SK-N-SH (cell line): Measurements from ENCODE around the gene KCTD5. TPM values are rescaled to one million over a fixed set of nuclear protein-coding genes. Genes with fewer than 3 reads are reported as not detected.

Experiments used
- CTCF ChIA-PET: fragments of 300-600, 350-600 bp; formaldehyde crosslinking; extraction: SDS; loops from one replicate; lab custom pipeline; 2021; lab: Yijun Ruan, JAX
- POLR2A ChIA-PET: fragments of 350-600 bp; sonication (Branson Sonifier 250); formaldehyde crosslinking; extraction: SDS; loops from one replicate; lab custom pipeline; 2020; ENCODE audit warnings: antibody characterized with exemption, inconsistent platforms; lab: Yijun Ruan, JAX
- DNase-seq: peaks from one replicate; pipeline ENCODE4 v3.0.0; 2012
- H2AFZ ChIP-seq: fragments of 200-600 bp; sonication (generic); 2 replicates; pipeline ENCODE4 v1.8.1; 2016; ENCODE audit warnings: antibody characterized with exemption, mild to moderate bottlenecking, low read depth
- H3F3A ChIP-seq: fragments of 200-600 bp; sonication (generic); replicated peaks from 2 replicates; pipeline ENCODE3; 2016; ENCODE audit warnings: antibody characterized with exemption, mild to moderate bottlenecking; ENCODE audit not compliant: insufficient read depth
- H3K27ac ChIP-seq, 2 experiments: fragments of 200-500 bp in 1 of 2; fragments of 200-600 bp in 1 of 2; sonication (Bioruptor generic) in 1 of 2; sonication (generic), shearing (Covaris generic) in 1 of 2; 2 replicates each; pipeline versions ENCODE4 v1.5.1 to v1.6.1; 2014 to 2016; ENCODE audit warnings: low read depth in 2 of 2, inconsistent platforms in 1 of 2, low read length in 1 of 2, mild to moderate bottlenecking in 1 of 2, mixed read lengths in 1 of 2
- H3K27me3 ChIP-seq: fragments of 200-600 bp; sonication (generic), shearing (Covaris generic); 2 replicates; pipeline ENCODE4 v1.6.1; 2016; ENCODE audit warnings: mixed run types; ENCODE audit not compliant: insufficient read depth
- H3K36me3 ChIP-seq, 2 experiments: fragments of 200-500 bp in 1 of 2; fragments of 200-600 bp in 1 of 2; sonication (Bioruptor generic) in 1 of 2; sonication (generic) in 1 of 2; replicated peaks in 1 of 2; 2 replicates each; pipeline versions ENCODE3 to v1.5.1; 2014 to 2016; ENCODE audit warnings: low read length in 1 of 2, mild to moderate bottlenecking in 1 of 2; ENCODE audit not compliant: insufficient read depth in 2 of 2, control insufficient read depth in 1 of 2
- H3K4me1 ChIP-seq, 2 experiments: fragments of 200-500 bp in 1 of 2; fragments of 200-600 bp in 1 of 2; sonication (Bioruptor generic) in 1 of 2; sonication (generic), shearing (Covaris generic) in 1 of 2; 2 replicates each; pipeline versions ENCODE4 v1.5.1 to v1.6.1; 2014 to 2016; ENCODE audit warnings: low read depth in 1 of 2, low read length in 1 of 2, mixed run types in 1 of 2; ENCODE audit not compliant: insufficient read depth in 2 of 2, control insufficient read depth in 1 of 2
- H3K4me2 ChIP-seq: fragments of 200-600 bp; sonication (generic), shearing (Covaris generic); 2 replicates; pipeline ENCODE4 v1.6.1; 2017; ENCODE audit warnings: mixed run types
- H3K4me3 ChIP-seq, 2 experiments: fragments of 200-500 bp in 1 of 2; fragments of 200-600 bp in 1 of 2; sonication (Bioruptor generic) in 1 of 2; sonication (generic), shearing (Covaris generic) in 1 of 2; 2 replicates each; pipeline versions ENCODE4 v1.5.1 to v1.8.1; 2014 to 2016; ENCODE audit warnings: low read depth in 2 of 2, inconsistent platforms in 1 of 2, low read length in 1 of 2, mild to moderate bottlenecking in 1 of 2, mixed read lengths in 1 of 2, moderate library complexity in 1 of 2
- H3K79me2 ChIP-seq: fragments of 200-600 bp; sonication (generic); 2 replicates; pipeline ENCODE4 v1.8.1; 2017; ENCODE audit warnings: mild to moderate bottlenecking; ENCODE audit not compliant: insufficient read depth
- H3K9ac ChIP-seq: fragments of 200-600 bp; sonication (generic); 2 replicates; pipeline ENCODE4 v1.6.1; 2017; ENCODE audit warnings: mixed run types
- H3K9me2 ChIP-seq: fragments of 200-600 bp; sonication (generic); 2 replicates; pipeline ENCODE4 v1.6.1; 2017; ENCODE audit warnings: mixed run types
- H3K9me3 ChIP-seq: fragments of 200-600 bp; sonication (generic); 2 replicates; pipeline ENCODE4 v1.6.1; 2017; ENCODE audit warnings: mixed run types, mild to moderate bottlenecking, moderate library complexity
- H4K20me1 ChIP-seq: fragments of 200-600 bp; sonication (generic); 2 replicates; pipeline ENCODE4 v1.6.1; 2017; ENCODE audit warnings: mild to moderate bottlenecking, mixed run types; ENCODE audit not compliant: insufficient read depth
- CHD2 ChIP-seq: fragments of 150-350 bp; IDR thresholded peaks from 2 replicates; pipeline ENCODE4 v1.6.1; 2018; ENCODE audit warnings: low read length; ENCODE audit not compliant: partially characterized antibody
- EP300 ChIP-seq, 2 experiments: IDR thresholded peaks; 2 replicates each; pipeline versions ENCODE4 v1.4.0 to v1.6.1; 2012; ENCODE audit warnings: borderline replicate concordance in 1 of 2, low read depth in 1 of 2, low read length in 1 of 2
- FOSL2 ChIP-seq: IDR thresholded peaks from 2 replicates; pipeline ENCODE4 v1.4.0; 2012; ENCODE audit warnings: low read depth, mild to moderate bottlenecking, moderate library complexity, borderline replicate concordance
- FOXJ3 ChIP-seq: sonication (generic); formaldehyde crosslinking; IDR thresholded peaks from 2 replicates; pipeline ENCODE4 v1.5.1; 2020; ENCODE audit warnings: mild to moderate bottlenecking, missing genetic modification reagents
- IRF3 ChIP-seq: fragments of 150-350 bp; IDR thresholded peaks from 2 replicates; pipeline ENCODE4 v1.6.1; 2016; ENCODE audit warnings: mild to moderate bottlenecking, low read depth, low read length
- JUND ChIP-seq: IDR thresholded peaks from 2 replicates; pipeline ENCODE4 v1.4.0; 2012
- MXI1 ChIP-seq: IDR thresholded peaks from 2 replicates; pipeline ENCODE4 v1.6.1; 2012; ENCODE audit warnings: mild to moderate bottlenecking, low read depth, low read length, improper control_type of control experiment
- NFIC ChIP-seq: IDR thresholded peaks from 2 replicates; pipeline ENCODE4 v1.4.0; 2012; ENCODE audit warnings: borderline replicate concordance
- NRF1 ChIP-seq: IDR thresholded peaks from 2 replicates; pipeline ENCODE4 v1.6.1; 2012; ENCODE audit warnings: low read depth, mild to moderate bottlenecking, low read length
- POLR2AphosphoS5 ChIP-seq: IDR thresholded peaks from 2 replicates; pipeline ENCODE4 v1.6.1; 2012; ENCODE audit warnings: low read depth, low read length
- REST ChIP-seq: IDR thresholded peaks from 2 replicates; pipeline ENCODE4 v1.6.1; 2012; ENCODE audit warnings: mild to moderate bottlenecking, low read depth, low read length, moderate library complexity
- RXRA ChIP-seq: IDR thresholded peaks from 2 replicates; pipeline ENCODE4 v1.4.0; 2012; ENCODE audit warnings: low read depth, mild to moderate bottlenecking, borderline replicate concordance
- TAF1 ChIP-seq: IDR thresholded peaks from 2 replicates; pipeline ENCODE4 v1.6.1; 2012; ENCODE audit warnings: low read depth, mild to moderate bottlenecking, low read length, moderate library complexity, borderline replicate concordance
- USF2 ChIP-seq: fragments of 150-350 bp; IDR thresholded peaks from 2 replicates; pipeline ENCODE4 v1.6.1; 2017; ENCODE audit warnings: antibody characterized with exemption, low read length, low read depth, borderline replicate concordance
- YY1 ChIP-seq: IDR thresholded peaks from 2 replicates; pipeline ENCODE4 v1.4.0; 2012; ENCODE audit warnings: low read depth, mild to moderate bottlenecking
- WGBS: methylation state at CpG from one replicate; pipeline ENCODE4 v1.1.6; 2017; ENCODE audit warnings: low lambda C conversion rate; 5-methylcytosine and 5-hydroxymethylcytosine counted together
- polyA plus RNA-seq, 3 experiments: library from polyadenylated mRNA; depleted of rRNA; stranded (reverse); fragments of >200 nt; gene quantifications; 2 replicates each; pipeline ENCODE4 v1.2.3, GENCODE V29; 2012

KCTD5 gene
- polyA plus RNA-seq, 1 of the 3 experiments (the other 2 are of a cell fraction), result 53.4 TPM

- POLR2A ChIA-PET, result interaction anchor here (0.6 kb wide), 1 partner anchor 121 kb away, joined by 3 read pairs; no protein-coding TSS in a partner anchor
- CTCF ChIA-PET, result no interaction called here
- no peak overlapping the region for H3K4me2 ChIP-seq
- no peak overlapping the region for H3K4me3 ChIP-seq
- no peaks in the 10 kb centered on the region for H4K20me1 ChIP-seq
- H3K9ac ChIP-seq, result no peak overlapping the region
- no peaks in the 10 kb centered on the region for H3K27me3 ChIP-seq
- H3K36me3 ChIP-seq, result no peaks in the 10 kb centered on the region
- no peak for DNase-seq
- 77% methylated on average over 6 of the region's 8 CpGs for WGBS
- no peak overlapping the region for H2AFZ ChIP-seq
- H3K9me2 ChIP-seq, result no peaks in the 10 kb centered on the region
- H3F3A ChIP-seq, result no peaks in the 10 kb centered on the region
- H3K27ac ChIP-seq, result no peak overlapping the region
- no peaks in the 10 kb centered on the region for H3K9me3 ChIP-seq
- no peaks in the 10 kb centered on the region for H3K79me2 ChIP-seq
- H3K4me1 ChIP-seq, result no peaks in the 10 kb centered on the region; a peak in 1 of 4 replicates
- TF ChIP-seq REST (no peak), MXI1 (no peak), USF2 (no peak), EP300 (IDR thresholded peaks at IDR 0.05; ENCODE audit: borderline replicate concordance in 1 of 2, low read depth in 1 of 2, low read length in 1 of 2) (no peak), FOXJ3 (CRISPR knock-in tag) (no peak), POLR2AphosphoS5 (no peak), NFIC (no peak), YY1 (no peak), TAF1 (no peak), NRF1 (no peak), CHD2 (no peak)
These were observed 57.5 kb downstream of the KCTD5 start for GRCh38 chr16:2739625-2740430.

GRCh38 chr16:2740476-2740875 is 58.2 kb downstream of the KCTD5 start:
- POLR2A ChIA-PET, result interaction anchor here (0.6 to 1.8 kb wide), 2 partner anchors 11 to 120 kb away, joined by 3 to 5 read pairs; no protein-coding TSS in a partner anchor
- Histone ChIP-seq H3K4me2 (no peak overlapping the region), H3K27me3 (no peaks in the 10 kb centered on the region), H3K4me1 (no peaks in the 10 kb centered on the region; a peak in 1 of 4 replicates), H3K9me3 (no peaks in the 10 kb centered on the region), H3K27ac (no peak overlapping the region), H2AFZ (no peak overlapping the region), H3K36me3 (no peaks in the 10 kb centered on the region), H4K20me1 (no peaks in the 10 kb centered on the region), H3K9ac (no peak overlapping the region), H3K4me3 (no peak overlapping the region), H3K9me2 (no peaks in the 10 kb centered on the region), H3F3A (no peaks in the 10 kb centered on the region), H3K79me2 (no peaks in the 10 kb centered on the region)
- no peak for TF ChIP-seq JUND
- no peak for TF ChIP-seq FOSL2
- no peak for TF ChIP-seq IRF3
- no peak for TF ChIP-seq RXRA
- TF ChIP-seq NFIC, result no peak
- TF ChIP-seq TAF1, result no peak
- no peak for DNase-seq
- CTCF ChIA-PET, result no interaction called here
- 83% methylated on average over 6 of the region's 6 CpGs for WGBS
